ENCODE measurements around the gene TBC1D9B.

TBC1D9B gene

DNA sequence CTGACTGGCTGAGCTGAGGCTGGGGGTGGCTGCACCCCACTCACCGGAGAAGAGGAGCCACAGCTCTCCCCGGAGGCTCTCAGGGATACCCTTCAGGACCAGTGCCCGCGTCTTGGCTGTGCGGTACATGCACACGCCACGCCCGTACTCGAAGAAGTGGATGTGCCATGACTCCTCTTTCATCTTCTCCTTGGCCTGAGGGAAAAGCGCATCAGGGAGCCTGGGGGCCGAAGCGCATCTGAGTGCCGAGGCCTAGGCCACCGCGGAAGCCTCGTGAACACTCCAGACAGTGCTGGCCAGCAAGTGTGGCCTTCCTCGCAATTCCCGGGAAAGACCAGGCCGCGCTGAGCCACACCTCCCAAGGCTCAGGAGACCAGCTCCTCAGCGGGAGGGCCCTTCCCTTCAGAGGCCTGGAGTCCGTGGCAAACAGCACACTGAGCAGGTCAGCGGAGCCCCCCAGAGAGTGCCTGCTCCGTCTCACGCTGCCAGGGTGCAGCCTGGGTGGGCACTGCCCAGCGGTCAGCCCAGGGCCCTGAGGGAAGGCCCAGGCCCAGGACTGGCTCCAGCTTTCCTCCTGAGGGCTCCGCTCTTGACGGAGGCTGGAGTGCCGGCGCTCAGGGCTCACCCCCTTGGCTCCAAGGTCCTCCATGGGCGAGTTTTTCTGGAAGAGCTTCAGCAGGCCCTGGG lies 28.6 kb downstream of the TBC1D9B start:
- H3K4me3 ChIP-seq (ENCODE audit: low read length, poor library complexity, severe bottlenecking): no peak overlapping the region
- no peaks in the 10 kb centered on the region for H3F3A ChIP-seq (ENCODE audit: low read depth)
- H3K9me2 ChIP-seq (replicated peaks; ENCODE audit: low read depth, low read length): no peaks in the 10 kb centered on the region
- peaks cover 7% of the 10 kb centered on the region; the same call in 1 of the 2 replicates for H3K36me3 ChIP-seq (ENCODE audit: insufficient read depth, low read length)
- H3K9ac ChIP-seq (ENCODE audit: low read depth, low read length, poor library complexity, severe bottlenecking): no peak overlapping the region
- H3K79me2 ChIP-seq (ENCODE audit: insufficient read depth, low read length): no peaks in the 10 kb centered on the region
- TF ChIP-seq EZH2phosphoT487 (IDR thresholded peaks at IDR 0.05; ENCODE audit: borderline replicate concordance): no peak
- TF ChIP-seq, protein P1, sequence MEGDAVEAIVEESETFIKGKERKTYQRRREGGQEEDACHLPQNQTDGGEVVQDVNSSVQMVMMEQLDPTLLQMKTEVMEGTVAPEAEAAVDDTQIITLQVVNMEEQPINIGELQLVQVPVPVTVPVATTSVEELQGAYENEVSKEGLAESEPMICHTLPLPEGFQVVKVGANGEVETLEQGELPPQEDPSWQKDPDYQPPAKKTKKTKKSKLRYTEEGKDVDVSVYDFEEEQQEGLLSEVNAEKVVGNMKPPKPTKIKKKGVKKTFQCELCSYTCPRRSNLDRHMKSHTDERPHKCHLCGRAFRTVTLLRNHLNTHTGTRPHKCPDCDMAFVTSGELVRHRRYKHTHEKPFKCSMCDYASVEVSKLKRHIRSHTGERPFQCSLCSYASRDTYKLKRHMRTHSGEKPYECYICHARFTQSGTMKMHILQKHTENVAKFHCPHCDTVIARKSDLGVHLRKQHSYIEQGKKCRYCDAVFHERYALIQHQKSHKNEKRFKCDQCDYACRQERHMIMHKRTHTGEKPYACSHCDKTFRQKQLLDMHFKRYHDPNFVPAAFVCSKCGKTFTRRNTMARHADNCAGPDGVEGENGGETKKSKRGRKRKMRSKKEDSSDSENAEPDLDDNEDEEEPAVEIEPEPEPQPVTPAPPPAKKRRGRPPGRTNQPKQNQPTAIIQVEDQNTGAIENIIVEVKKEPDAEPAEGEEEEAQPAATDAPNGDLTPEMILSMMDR (conservative IDR thresholded peaks at IDR 0.05; ENCODE audit: low read length): no peak
- H4K20me1 ChIP-seq (ENCODE audit: insufficient read depth, low read length, poor library complexity, severe bottlenecking): no peaks in the 10 kb centered on the region
- H3K4me2 ChIP-seq (ENCODE audit: low read depth, low read length, poor library complexity, severe bottlenecking): no peak overlapping the region
- H3K9me3 ChIP-seq (ENCODE audit: insufficient read depth, low read depth, low read length): no peaks in the 10 kb centered on the region
- H3K4me1 ChIP-seq (ENCODE audit: insufficient read depth, low read length, poor library complexity, severe bottlenecking): no peaks in the 10 kb centered on the region
- H3K27me3 ChIP-seq (ENCODE audit: insufficient read depth, low read length, poor library complexity, severe bottlenecking): no peaks in the 10 kb centered on the region
- no peak overlapping the region for H2AFZ ChIP-seq (ENCODE audit: low read length)

DNA sequence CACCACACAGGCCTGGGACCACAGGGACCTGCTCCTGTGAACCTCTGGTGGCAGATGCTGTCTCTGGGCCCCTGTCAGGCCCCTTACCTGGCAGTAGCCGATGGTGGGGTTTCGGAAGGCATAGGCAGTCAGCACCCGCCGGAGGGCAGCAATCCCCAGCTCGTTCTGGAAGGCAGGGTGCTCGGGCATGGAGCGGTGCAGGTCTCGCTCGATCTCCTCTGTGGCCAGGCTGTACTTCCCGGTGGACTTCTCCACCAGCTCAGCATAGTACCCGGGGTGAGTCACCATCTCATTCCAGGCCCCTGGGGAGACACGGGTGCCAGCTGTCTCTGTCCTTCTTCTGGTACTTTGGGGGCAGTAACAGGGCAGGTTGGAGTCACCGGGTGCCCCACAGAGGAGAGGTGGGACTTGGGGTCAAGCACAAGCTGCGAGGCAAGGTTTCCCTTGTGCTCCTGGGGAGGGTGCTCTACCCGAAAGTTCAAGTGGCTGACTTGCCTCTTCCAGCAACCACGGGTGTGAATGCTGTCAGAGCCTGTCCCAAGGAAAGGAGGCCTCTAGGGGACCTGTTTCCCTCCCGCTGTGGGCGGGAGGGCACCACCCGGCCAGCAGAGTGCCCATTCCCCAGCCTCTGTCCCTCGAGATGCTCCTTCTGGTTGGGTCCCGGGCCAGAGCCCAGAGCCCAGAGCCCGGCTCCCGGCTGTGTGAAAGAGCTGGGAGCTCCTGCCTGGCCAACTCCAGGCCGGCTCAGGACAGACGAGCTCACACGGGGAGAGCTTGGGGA lies 29.3 kb downstream of the TBC1D9B start:
- H2AFZ ChIP-seq (ENCODE audit: low read length): no peak overlapping the region
- H3K79me2 ChIP-seq (ENCODE audit: insufficient read depth, low read length): no peaks in the 10 kb centered on the region
- no peak overlapping the region for H3K9ac ChIP-seq (ENCODE audit: low read depth, low read length, poor library complexity, severe bottlenecking)
- H3K36me3 ChIP-seq (ENCODE audit: insufficient read depth, low read length): no peaks in the 10 kb centered on the region; the same call in 1 of the 2 replicates
- no peaks in the 10 kb centered on the region for H4K20me1 ChIP-seq (ENCODE audit: insufficient read depth, low read length, poor library complexity, severe bottlenecking)
- TF ChIP-seq EZH2phosphoT487 (IDR thresholded peaks at IDR 0.05; ENCODE audit: borderline replicate concordance): no peak
- TF ChIP-seq, protein P1 (conservative IDR thresholded peaks at IDR 0.05; ENCODE audit: low read length): no peak
- no peaks in the 10 kb centered on the region for H3F3A ChIP-seq (ENCODE audit: low read depth)
- H3K4me1 ChIP-seq (ENCODE audit: insufficient read depth, low read length, poor library complexity, severe bottlenecking): no peaks in the 10 kb centered on the region
- H3K4me2 ChIP-seq (ENCODE audit: low read depth, low read length, poor library complexity, severe bottlenecking): no peak overlapping the region
- no peak overlapping the region for H3K4me3 ChIP-seq (ENCODE audit: low read length, poor library complexity, severe bottlenecking)
- no peaks in the 10 kb centered on the region for H3K9me3 ChIP-seq (ENCODE audit: insufficient read depth, low read depth, low read length)
- H3K9me2 ChIP-seq (replicated peaks; ENCODE audit: low read depth, low read length): no peaks in the 10 kb centered on the region
- no peaks in the 10 kb centered on the region for H3K27me3 ChIP-seq (ENCODE audit: insufficient read depth, low read length, poor library complexity, severe bottlenecking)

DNA sequence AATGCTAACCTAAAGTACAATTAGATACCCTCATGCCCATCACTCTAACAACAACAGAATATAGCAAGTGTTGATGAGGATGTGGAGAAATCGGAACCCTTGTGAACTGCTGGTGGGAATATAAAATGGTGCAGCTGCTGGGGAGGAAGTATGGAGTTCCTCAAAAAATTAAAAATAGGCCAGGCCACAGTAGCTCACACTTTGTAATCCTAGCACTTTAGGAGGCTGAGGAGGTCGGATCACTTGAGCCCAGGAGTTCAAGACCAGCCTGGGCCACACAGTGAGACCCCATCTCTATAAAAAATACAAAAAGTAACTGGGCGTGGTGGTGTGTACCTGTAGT lies 31.1 kb downstream of the TBC1D9B start:
- H4K20me1 ChIP-seq (ENCODE audit: insufficient read depth, low read length, poor library complexity, severe bottlenecking): no peaks in the 10 kb centered on the region
- no peak overlapping the region for H3K4me3 ChIP-seq (ENCODE audit: low read length, poor library complexity, severe bottlenecking)
- H3K9ac ChIP-seq (ENCODE audit: low read depth, low read length, poor library complexity, severe bottlenecking): no peak overlapping the region
- TF ChIP-seq, protein P1 (conservative IDR thresholded peaks at IDR 0.05; ENCODE audit: low read length): no peak
- no peak for TF ChIP-seq EZH2phosphoT487 (IDR thresholded peaks at IDR 0.05; ENCODE audit: borderline replicate concordance)
- no peak overlapping the region for H2AFZ ChIP-seq (ENCODE audit: low read length)
- H3K9me2 ChIP-seq (replicated peaks; ENCODE audit: low read depth, low read length): no peaks in the 10 kb centered on the region
- no peaks in the 10 kb centered on the region for H3K9me3 ChIP-seq (ENCODE audit: insufficient read depth, low read depth, low read length)
- H3K4me2 ChIP-seq (ENCODE audit: low read depth, low read length, poor library complexity, severe bottlenecking): no peak overlapping the region
- H3F3A ChIP-seq (ENCODE audit: low read depth): no peaks in the 10 kb centered on the region
- no peaks in the 10 kb centered on the region for H3K4me1 ChIP-seq (ENCODE audit: insufficient read depth, low read length, poor library complexity, severe bottlenecking)
- no peaks in the 10 kb centered on the region for H3K79me2 ChIP-seq (ENCODE audit: insufficient read depth, low read length)
- H3K36me3 ChIP-seq (ENCODE audit: insufficient read depth, low read length): peaks cover 5% of the 10 kb centered on the region; the same call in 1 of the 2 replicates
- no peaks in the 10 kb centered on the region for H3K27me3 ChIP-seq (ENCODE audit: insufficient read depth, low read length, poor library complexity, severe bottlenecking)

Measured in Loucy (cell line).